Cardiac fibroblast (primary cell): ENCODE results near the gene TBX10.

Experiments used
- DNase-seq, 2 donors: peaks; one replicate each; pipeline versions ENCODE4 v3.0.0 to v3.0.0-alpha.2; 2010; ENCODE audit warnings: low read depth in 2 of 2
- H3K4me3 ChIP-seq, 2 donors: replicated peaks in 1 of 2; 1 replicate in 1 of 2; 2 replicates in 1 of 2; pipeline ENCODE4 v1.5.1; 2011; ENCODE audit warnings: low read depth in 2 of 2, low read length in 2 of 2, mild to moderate bottlenecking in 2 of 2, moderate library complexity in 1 of 2
- TF ChIP-seq, protein P1 (sequence below): IDR thresholded peaks from one replicate; pipeline ENCODE4 v1.5.1; 2011; ENCODE audit warnings: low read depth, mild to moderate bottlenecking, low read length, inconsistent platforms

Gene TBX10

DNA sequence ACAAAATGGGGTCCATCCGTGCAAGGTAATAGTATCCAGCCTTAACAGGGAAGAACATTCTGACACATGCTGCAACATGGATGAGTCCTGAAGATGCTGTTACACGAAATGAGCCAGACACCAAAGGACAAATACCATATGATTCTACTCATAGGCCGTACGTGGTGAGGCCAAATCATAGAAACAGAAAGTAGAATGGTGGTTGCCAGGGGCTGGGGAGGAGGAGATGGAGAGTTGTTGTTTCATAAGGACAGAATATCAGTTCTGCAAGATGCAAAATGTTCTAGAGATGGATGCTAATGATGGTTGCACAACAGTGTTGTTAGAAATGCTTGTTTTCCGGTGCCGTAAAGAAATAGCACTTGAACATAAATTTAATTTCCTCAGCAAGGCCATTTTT lies 2.6 kb downstream of the TBX10 start:
- H3K4me3 ChIP-seq = no peak overlapping the region
- TF ChIP-seq, protein P1, sequence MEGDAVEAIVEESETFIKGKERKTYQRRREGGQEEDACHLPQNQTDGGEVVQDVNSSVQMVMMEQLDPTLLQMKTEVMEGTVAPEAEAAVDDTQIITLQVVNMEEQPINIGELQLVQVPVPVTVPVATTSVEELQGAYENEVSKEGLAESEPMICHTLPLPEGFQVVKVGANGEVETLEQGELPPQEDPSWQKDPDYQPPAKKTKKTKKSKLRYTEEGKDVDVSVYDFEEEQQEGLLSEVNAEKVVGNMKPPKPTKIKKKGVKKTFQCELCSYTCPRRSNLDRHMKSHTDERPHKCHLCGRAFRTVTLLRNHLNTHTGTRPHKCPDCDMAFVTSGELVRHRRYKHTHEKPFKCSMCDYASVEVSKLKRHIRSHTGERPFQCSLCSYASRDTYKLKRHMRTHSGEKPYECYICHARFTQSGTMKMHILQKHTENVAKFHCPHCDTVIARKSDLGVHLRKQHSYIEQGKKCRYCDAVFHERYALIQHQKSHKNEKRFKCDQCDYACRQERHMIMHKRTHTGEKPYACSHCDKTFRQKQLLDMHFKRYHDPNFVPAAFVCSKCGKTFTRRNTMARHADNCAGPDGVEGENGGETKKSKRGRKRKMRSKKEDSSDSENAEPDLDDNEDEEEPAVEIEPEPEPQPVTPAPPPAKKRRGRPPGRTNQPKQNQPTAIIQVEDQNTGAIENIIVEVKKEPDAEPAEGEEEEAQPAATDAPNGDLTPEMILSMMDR = no peak
- DNase-seq = no peak

DNA sequence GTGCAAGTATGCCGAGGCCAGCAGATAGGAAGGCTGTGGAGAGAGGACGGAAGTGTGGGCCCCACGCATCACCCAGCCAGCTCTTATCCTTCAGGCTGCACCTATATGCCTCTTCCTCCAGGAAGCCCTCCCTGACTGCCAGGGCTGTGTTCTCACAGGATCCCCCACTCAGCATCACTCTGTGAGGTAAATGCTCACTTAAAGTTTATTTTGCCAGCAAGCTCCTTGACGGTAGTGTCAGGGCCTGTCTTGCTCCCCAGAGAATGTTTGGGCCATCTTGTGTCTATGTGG lies 4.4 kb downstream of the TBX10 start:
- no peak for DNase-seq
- TF ChIP-seq, protein P1 = no peak
- no peak overlapping the region for H3K4me3 ChIP-seq

DNA sequence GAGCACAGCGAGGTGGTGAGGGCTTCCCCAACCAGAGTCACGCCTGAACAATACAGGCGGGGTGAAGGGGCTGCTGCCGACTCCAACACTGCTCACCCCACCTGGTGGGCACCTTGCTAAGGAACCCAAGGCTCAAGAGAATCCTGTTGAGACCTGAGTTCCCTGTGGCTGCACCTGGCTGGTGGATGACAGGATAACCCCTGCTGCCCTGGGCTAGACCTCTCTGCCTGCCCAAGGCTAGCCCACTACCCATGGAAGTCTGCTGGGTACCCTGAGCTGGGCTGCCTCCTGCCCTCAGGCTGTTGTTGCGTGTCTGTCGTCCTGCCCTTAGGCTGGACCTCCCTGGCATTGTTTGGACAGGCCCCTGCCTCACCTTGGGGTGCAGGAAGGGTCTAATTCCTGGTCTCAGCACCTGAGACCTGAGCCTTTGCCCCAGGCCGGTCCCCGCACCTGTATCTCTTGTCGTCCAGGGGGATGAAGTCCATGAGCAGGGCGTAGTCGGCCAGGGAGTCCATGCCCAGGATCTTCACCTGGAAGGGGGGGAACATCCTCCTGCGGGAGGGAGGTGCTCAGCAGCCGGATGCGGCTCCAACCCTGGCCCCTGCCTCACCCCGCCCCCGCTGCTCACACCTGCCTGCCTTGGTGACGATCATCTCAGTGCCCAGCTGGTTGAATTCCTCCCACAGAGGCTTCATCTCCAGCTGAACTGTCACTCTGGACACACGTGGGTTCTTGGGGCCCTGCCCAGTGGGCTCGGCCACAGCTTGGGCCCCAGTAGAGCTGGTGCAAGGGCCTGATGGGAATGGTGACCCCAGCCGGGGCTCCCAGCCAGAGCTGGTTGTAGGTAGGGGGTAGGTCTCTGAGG lies 5.0 kb downstream of the TBX10 start:
- H3K4me3 ChIP-seq = no peak overlapping the region
- TF ChIP-seq, protein P1 = no peak

DNA sequence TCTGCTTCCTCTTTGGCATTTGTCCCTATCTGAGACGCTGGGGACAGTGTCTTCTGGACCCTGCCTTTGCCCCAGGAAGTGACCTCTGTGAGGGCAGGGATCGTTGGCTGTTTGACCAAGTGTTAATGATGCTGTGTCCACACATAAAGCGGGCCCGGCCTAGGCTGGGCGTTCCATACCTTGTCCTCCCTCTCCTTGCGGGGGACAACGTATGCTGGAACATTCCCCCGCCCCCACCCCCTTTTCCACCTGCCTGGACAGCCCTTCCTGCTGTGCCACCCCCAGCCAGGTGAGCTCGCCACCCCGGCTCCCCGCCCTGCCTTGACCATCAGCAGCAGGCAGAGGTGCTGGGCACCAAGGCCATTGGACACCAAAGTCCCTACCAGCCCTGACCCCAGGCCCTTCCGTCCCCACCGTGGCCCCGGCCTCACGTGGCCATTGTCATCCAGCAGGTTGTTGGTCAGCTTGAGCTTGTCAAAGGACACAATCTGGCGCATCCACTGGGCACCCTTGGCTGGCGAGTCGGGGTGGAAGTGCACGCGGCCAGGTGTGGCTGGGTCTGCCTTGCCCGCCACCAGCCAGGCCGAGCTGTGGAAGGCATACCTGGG lies 5.7 kb downstream of the TBX10 start:
- TF ChIP-seq, protein P1 = no peak

More for the DNA sequence above, 5.0 kb downstream of the TBX10 start:
- no peak for DNase-seq

DNA sequence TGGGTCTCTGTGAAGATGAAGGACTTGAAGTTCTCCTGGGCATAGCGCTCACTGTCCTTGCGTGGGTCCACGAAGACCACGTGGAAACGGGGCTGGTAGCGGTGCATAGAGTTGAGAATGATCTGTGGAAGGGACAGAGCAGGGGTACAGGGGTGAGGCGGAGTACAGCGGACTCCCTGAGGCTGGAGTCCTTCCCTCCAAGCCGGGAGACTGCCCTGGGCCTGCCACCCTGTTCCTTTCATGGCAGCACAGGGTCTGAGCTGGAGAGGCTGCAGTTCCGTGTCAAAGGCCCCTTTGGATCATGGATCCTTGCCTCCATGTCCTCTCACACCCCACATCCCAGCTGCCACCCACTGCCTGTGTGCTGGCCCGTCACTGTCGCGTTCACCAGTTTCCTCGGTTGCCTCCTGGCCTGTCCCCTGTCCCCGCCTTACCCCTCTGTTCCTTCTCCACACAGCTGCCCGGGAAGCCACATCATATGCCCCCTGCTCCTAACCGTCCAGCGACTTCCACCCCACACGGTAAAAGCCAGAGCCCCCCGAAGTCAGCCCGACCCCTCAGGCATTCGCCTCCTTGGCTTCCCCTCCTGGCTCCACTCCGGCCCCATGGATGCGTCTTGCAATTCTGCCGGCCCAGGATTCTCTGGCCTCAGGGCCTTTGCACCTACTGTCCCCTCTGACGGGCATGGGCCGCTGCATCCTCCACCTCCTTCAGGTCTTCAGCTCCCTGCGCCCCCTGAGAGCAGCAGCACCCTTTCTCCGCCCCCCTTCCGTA lies 6.4 kb downstream of the TBX10 start:
- no peak overlapping the region for H3K4me3 ChIP-seq
- TF ChIP-seq, protein P1 = no peak
- no peak for DNase-seq

More for the DNA sequence above, 5.7 kb downstream of the TBX10 start:
- DNase-seq = no peak
- H3K4me3 ChIP-seq = no peak overlapping the region

DNA sequence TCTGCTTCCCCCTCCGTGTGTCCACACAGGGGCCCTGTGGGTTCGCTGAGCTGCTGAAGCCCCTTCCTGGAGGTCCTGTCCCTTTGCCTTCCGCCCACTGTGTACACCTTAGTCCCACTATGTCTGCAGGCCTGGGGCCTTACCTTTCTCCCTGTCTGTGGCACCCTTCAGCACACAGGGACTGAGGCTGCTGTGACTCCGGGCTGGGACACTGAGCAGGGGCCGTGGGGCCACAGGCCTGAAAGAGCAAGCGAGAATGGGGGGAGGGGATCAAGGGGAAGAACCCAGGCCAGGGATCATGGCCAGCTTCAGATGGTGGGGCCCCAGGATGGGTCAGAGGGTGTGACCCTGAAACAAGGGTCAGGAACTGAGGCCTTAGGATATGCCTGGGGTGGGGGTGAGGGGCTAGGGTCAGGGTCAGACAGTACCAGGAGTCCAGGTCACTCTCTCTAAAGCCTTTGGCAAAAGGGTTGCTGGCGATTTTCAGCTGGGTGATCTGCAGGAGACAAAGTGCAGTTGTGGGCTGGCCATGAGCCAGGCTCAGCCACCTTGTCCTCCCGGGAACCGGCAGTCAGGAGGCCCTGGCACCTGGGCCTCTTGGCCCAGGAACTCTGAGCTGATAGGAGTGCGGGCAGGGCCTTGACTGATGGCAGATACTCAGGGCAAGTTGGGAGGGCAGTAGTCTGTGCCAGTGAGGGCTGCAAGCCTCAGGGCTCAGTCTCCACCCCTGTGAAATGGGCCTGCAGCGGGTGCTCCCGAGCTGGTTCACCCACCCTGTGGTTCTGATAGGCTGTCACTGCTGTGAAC lies 7.2 kb downstream of the TBX10 start:
- TF ChIP-seq, protein P1 = no peak
- DNase-seq = no peak
- H3K4me3 ChIP-seq = no peak overlapping the region
